Right lobe of liver (tissue), 4 donors: ENCODE data around the gene EMC10.

Source experiments
- POLR2A ChIP-seq: fragments of 450-650 bp; IDR thresholded peaks from one replicate; pipeline ENCODE4 v1.6.1; 2017; ENCODE audit warnings: antibody characterized with exemption, mild to moderate bottlenecking
- TF ChIP-seq, protein P1 (sequence below), 4 donors: fragments of 200-600 bp in 3 of 4; fragments of 450-650 bp in 1 of 4; IDR thresholded peaks; one replicate each; pipeline versions ENCODE4 v1.5.1 to v1.8.0; 2016 to 2022; ENCODE audit warnings: antibody characterized with exemption in 4 of 4, mild to moderate bottlenecking in 2 of 4
- donor health status: DM: no; HTN: no; CAD: no.
- donor health status: DM: no; HTN: no; CAD: no.
- donor health status: DM: no; HTN: yes; CAD: no.

- TF ChIP-seq, protein P1, sequence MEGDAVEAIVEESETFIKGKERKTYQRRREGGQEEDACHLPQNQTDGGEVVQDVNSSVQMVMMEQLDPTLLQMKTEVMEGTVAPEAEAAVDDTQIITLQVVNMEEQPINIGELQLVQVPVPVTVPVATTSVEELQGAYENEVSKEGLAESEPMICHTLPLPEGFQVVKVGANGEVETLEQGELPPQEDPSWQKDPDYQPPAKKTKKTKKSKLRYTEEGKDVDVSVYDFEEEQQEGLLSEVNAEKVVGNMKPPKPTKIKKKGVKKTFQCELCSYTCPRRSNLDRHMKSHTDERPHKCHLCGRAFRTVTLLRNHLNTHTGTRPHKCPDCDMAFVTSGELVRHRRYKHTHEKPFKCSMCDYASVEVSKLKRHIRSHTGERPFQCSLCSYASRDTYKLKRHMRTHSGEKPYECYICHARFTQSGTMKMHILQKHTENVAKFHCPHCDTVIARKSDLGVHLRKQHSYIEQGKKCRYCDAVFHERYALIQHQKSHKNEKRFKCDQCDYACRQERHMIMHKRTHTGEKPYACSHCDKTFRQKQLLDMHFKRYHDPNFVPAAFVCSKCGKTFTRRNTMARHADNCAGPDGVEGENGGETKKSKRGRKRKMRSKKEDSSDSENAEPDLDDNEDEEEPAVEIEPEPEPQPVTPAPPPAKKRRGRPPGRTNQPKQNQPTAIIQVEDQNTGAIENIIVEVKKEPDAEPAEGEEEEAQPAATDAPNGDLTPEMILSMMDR (IDR thresholded peaks at IDR 0.05): no peak
- no peak for TF ChIP-seq POLR2A
These were observed 6.6 kb downstream of the EMC10 start for GRCh38 chr19:50482916-50483315.
